WTC11 (cell line): ENCODE results near the gene RHEB. TPM values are rescaled to one million over a fixed set of nuclear protein-coding genes. Genes with fewer than 3 reads are reported as not detected.
"Not testable (repeated sequence)": the region's sequence is repeated elsewhere in the genome, so short reads cannot be mapped to it uniquely, and the experiment has no call there.

Experiments
- ATAC-seq: fragments of 200-7000 bp; cut with Tn5 transposase; 2 replicates; pipeline ENCODE4 v1.10.0; 2021; ENCODE audit warnings: mild to moderate bottlenecking, moderate library complexity
- CTCF ChIA-PET: fragments of 300-600 bp; sonication (Branson Sonifier 250); formaldehyde crosslinking; loops from one replicate; lab custom pipeline; 2021; ENCODE audit warnings: antibody characterized with exemption; lab: Charles Lee
- POLR2A ChIA-PET: fragments of 350-600 bp; sonication (Branson Sonifier 250); formaldehyde crosslinking; loops from one replicate; lab custom pipeline; 2021; ENCODE audit warnings: antibody characterized with exemption; lab: Charles Lee
- DNase-seq: peaks from one replicate; pipeline ENCODE4 v3.0.0; 2021; ENCODE audit warnings: low spot score
- H3K27ac Mint-ChIP-seq: 2 replicates; pipeline ENCODE4 v1.8.0; 2021; ENCODE audit warnings: mixed read lengths
- H3K27me3 Mint-ChIP-seq: 2 replicates; pipeline ENCODE4 v1.8.0; 2021; ENCODE audit warnings: low read depth, mild to moderate bottlenecking, moderate library complexity, mixed read lengths
- H3K36me3 Mint-ChIP-seq: 2 replicates; pipeline ENCODE4 v1.8.0; 2021; ENCODE audit warnings: mixed read lengths
- H3K4me1 Mint-ChIP-seq: 2 replicates; pipeline ENCODE4 v1.8.0; 2022; ENCODE audit warnings: mixed read lengths
- H3K4me3 Mint-ChIP-seq: 2 replicates; pipeline ENCODE4 v1.8.0; 2021; ENCODE audit warnings: mild to moderate bottlenecking, moderate library complexity, mixed read lengths
- H3K9me3 Mint-ChIP-seq: 2 replicates; pipeline ENCODE4 v1.8.0; 2021; ENCODE audit warnings: mixed read lengths
- AFF4 ChIP-seq: sonication (generic); formaldehyde crosslinking; IDR thresholded peaks from 2 replicates; pipeline ENCODE4 v1.8.1; 2023; ENCODE audit warnings: mild to moderate bottlenecking, missing genetic modification reagents, borderline replicate concordance
- ATF3 ChIP-seq: sonication (generic); formaldehyde crosslinking; conservative IDR thresholded peaks from 2 replicates; pipeline ENCODE4 v1.8.1; 2022; ENCODE audit warnings: mild to moderate bottlenecking, missing genetic modification reagents
- CDX4 ChIP-seq: fragments of 250-450 bp; sonication (Bioruptor Pico); IDR thresholded peaks from 2 replicates; pipeline ENCODE4 v1.9.0; 2021; ENCODE audit warnings: moderate library complexity, mild to moderate bottlenecking, inconsistent platforms, borderline replicate concordance
- NR3C1 ChIP-seq: sonication (generic); formaldehyde crosslinking; conservative IDR thresholded peaks from 2 replicates; pipeline ENCODE4 v1.8.1; 2023; ENCODE audit warnings: low read depth, mild to moderate bottlenecking, missing genetic modification reagents
- PRDM15 ChIP-seq: sonication (generic); formaldehyde crosslinking; IDR thresholded peaks from 2 replicates; pipeline ENCODE4 v1.8.0; 2022; ENCODE audit warnings: missing genetic modification reagents
- PRRX2 ChIP-seq: fragments of 250-450 bp; sonication (Bioruptor Pico); IDR thresholded peaks from 2 replicates; pipeline ENCODE4 v1.8.0; 2021; ENCODE audit warnings: mild to moderate bottlenecking
- RELA ChIP-seq: sonication (generic); formaldehyde crosslinking; IDR thresholded peaks from 2 replicates; pipeline ENCODE4 v1.8.1; 2022; ENCODE audit warnings: missing genetic modification reagents, mild to moderate bottlenecking, borderline replicate concordance
- RORB ChIP-seq: fragments of 250-450 bp; sonication (Bioruptor Pico); IDR thresholded peaks from 2 replicates; pipeline ENCODE4 v1.9.0; 2021; ENCODE audit warnings: mild to moderate bottlenecking
- USF1 ChIP-seq: sonication (generic); formaldehyde crosslinking; IDR thresholded peaks from 2 replicates; pipeline ENCODE4 v1.8.0; 2022; ENCODE audit warnings: mild to moderate bottlenecking, missing genetic modification reagents
- ZNF121 ChIP-seq: sonication (generic); formaldehyde crosslinking; IDR thresholded peaks from 2 replicates; pipeline ENCODE4 v1.8.0; 2023; ENCODE audit warnings: missing genetic modification reagents
- ZNF317 ChIP-seq: sonication (generic); formaldehyde crosslinking; IDR thresholded peaks from 2 replicates; pipeline ENCODE4 v1.8.1; 2023; ENCODE audit warnings: low read depth, mild to moderate bottlenecking, moderate library complexity, missing genetic modification reagents, borderline replicate concordance
- ZNF416 ChIP-seq: fragments of 250-450 bp; sonication (Bioruptor Pico); IDR thresholded peaks from 2 replicates; pipeline ENCODE4 v1.9.0; 2021; ENCODE audit warnings: mild to moderate bottlenecking, inconsistent platforms
- ZNF512 ChIP-seq: sonication (generic); formaldehyde crosslinking; IDR thresholded peaks from 2 replicates; pipeline ENCODE4 v1.8.1; 2022; ENCODE audit warnings: missing genetic modification reagents, borderline replicate concordance
- ZNF532 ChIP-seq: fragments of 250-450 bp; sonication (Bioruptor Pico); IDR thresholded peaks from 2 replicates; pipeline ENCODE4 v1.9.0; 2021; ENCODE audit warnings: mild to moderate bottlenecking, borderline replicate concordance
- total RNA-seq: library from RNA; stranded (reverse); gene quantifications from 3 replicates; pipeline ENCODE4 v1.2.3, GENCODE V29; 2021

Gene RHEB
- total RNA-seq, 1 experiment from 2014 or later, result 133 TPM

- peak; percentile 65; the same call in 1 of the 2 replicates for TF ChIP-seq ZNF512 (CRISPR knock-in tag)
- H3K36me3 Mint-ChIP-seq, CTCF ChIA-PET, ATAC-seq, POLR2A ChIA-PET, H3K27ac Mint-ChIP-seq, H3K27me3 Mint-ChIP-seq, DNase-seq, H3K4me3 Mint-ChIP-seq: not testable (repeated sequence)
- peaks cover 11% of the 10 kb centered on the region for H3K4me1 Mint-ChIP-seq
- peaks cover 19% of the 10 kb centered on the region for H3K9me3 Mint-ChIP-seq
These were observed 16.5 kb upstream of the RHEB start for GRCh38 chr7:151536178-151536577.

GRCh38 chr7:151529842-151530241 is 10.1 kb upstream of the RHEB start:
- Mint-ChIP-seq H3K36me3 (peaks cover 24% of the 10 kb centered on the region), H3K4me1 (no peaks in the 10 kb centered on the region), H3K27me3 (no peaks in the 10 kb centered on the region), H3K27ac (no peak overlapping the region), H3K9me3 (peaks cover 41% of the 10 kb centered on the region), H3K4me3 (no peak overlapping the region)
- POLR2A ChIA-PET, result no interaction called here
- ATAC-seq (no peak), DNase-seq (no peak)
- CTCF ChIA-PET, result no interaction called here
- TF ChIP-seq RORB (CRISPR knock-in tag) (no peak), RELA (no peak), CDX4 (CRISPR knock-in tag) (no peak), NR3C1 (CRISPR knock-in tag) (no peak), PRDM15 (CRISPR knock-in tag) (no peak), USF1 (CRISPR knock-in tag) (no peak), ZNF121 (CRISPR knock-in tag) (0 out of 2 replicates have a peak, but pooled peaks have one; percentile 11), AFF4 (CRISPR knock-in tag) (no peak), ATF3 (CRISPR knock-in tag) (no peak), ZNF532 (no peak), ZNF416 (CRISPR knock-in tag) (no peak), PRRX2 (CRISPR knock-in tag) (no peak), ZNF317 (CRISPR knock-in tag) (0 out of 2 replicates have a peak, but pooled peaks have one; percentile 35)
